GM12878 (cell line): ENCODE results near the gene STAT4.

Experiments used
- BRCA1 ChIP-seq: IDR thresholded peaks from 2 replicates; pipeline ENCODE4 v1.6.1; 2011; ENCODE audit warnings: low read depth, low read length, improper control_type of control experiment
- ESRRA ChIP-seq: IDR thresholded peaks from 2 replicates; pipeline ENCODE4 v1.6.1; 2012; ENCODE audit warnings: mild to moderate bottlenecking, low read length, improper control_type of control experiment
- POU2F2 ChIP-seq: IDR thresholded peaks from 3 replicates; pipeline ENCODE4 v1.6.1; 2011; ENCODE audit warnings: low read depth, mild to moderate bottlenecking, low read length, borderline replicate concordance
- REST ChIP-seq: IDR thresholded peaks from 2 replicates; pipeline ENCODE4 v1.6.1; 2012; ENCODE audit warnings: mild to moderate bottlenecking, low read depth, low read length
- SREBF1 ChIP-seq: IDR thresholded peaks from 2 replicates; pipeline ENCODE4 v1.6.1; 2012; ENCODE audit warnings: mild to moderate bottlenecking, low read length
- TCF12 ChIP-seq: IDR thresholded peaks from 2 replicates; pipeline ENCODE4 v1.6.1; 2011; ENCODE audit warnings: low read depth, mild to moderate bottlenecking, low read length
- TF ChIP-seq, protein P1 (sequence below), 3 experiments: IDR thresholded peaks in 2 of 3; conservative IDR thresholded peaks in 1 of 3; 2 replicates each; pipeline ENCODE4 v1.5.1; 2011; ENCODE audit warnings: low read depth in 3 of 3, low read length in 3 of 3, mild to moderate bottlenecking in 3 of 3, control low read depth in 2 of 3, moderate library complexity in 2 of 3, inconsistent platforms in 1 of 3, mixed read lengths in 1 of 3; ENCODE audit not compliant: control insufficient read depth in 2 of 3, insufficient read depth in 1 of 3; ENCODE audit errors: extremely low read depth in 1 of 3

- TF ChIP-seq TCF12: no peak
- TF ChIP-seq REST: no peak
- no peak for TF ChIP-seq ESRRA
- TF ChIP-seq, protein P1, sequence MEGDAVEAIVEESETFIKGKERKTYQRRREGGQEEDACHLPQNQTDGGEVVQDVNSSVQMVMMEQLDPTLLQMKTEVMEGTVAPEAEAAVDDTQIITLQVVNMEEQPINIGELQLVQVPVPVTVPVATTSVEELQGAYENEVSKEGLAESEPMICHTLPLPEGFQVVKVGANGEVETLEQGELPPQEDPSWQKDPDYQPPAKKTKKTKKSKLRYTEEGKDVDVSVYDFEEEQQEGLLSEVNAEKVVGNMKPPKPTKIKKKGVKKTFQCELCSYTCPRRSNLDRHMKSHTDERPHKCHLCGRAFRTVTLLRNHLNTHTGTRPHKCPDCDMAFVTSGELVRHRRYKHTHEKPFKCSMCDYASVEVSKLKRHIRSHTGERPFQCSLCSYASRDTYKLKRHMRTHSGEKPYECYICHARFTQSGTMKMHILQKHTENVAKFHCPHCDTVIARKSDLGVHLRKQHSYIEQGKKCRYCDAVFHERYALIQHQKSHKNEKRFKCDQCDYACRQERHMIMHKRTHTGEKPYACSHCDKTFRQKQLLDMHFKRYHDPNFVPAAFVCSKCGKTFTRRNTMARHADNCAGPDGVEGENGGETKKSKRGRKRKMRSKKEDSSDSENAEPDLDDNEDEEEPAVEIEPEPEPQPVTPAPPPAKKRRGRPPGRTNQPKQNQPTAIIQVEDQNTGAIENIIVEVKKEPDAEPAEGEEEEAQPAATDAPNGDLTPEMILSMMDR (IDR thresholded peaks at IDR 0.05 in 2 of 3, conservative IDR thresholded peaks at IDR 0.05 in 1 of 3; ENCODE audit: control insufficient read depth in 2 of 3, extremely low read depth in 1 of 3, insufficient read depth in 1 of 3, low read depth in 3 of 3, low read length in 3 of 3): no peak
- no peak for TF ChIP-seq SREBF1
- TF ChIP-seq POU2F2: no peak
- no peak for TF ChIP-seq BRCA1
Observed at GRCh38 chr2:191036363-191036762, 114.4 kb downstream of the STAT4 start.
